Stimulated activated naive CD4-positive, alpha-beta T cell (primary cell): ENCODE data around the gene FBXO28.

ENCODE experiments used
- DNase-seq, 6 experiments: peaks; one replicate each; lab custom pipeline; 2025; lab: John Stamatoyannopoulos, UW

The FBXO28 gene

GRCh38 chr1:224157316-224157715 is 43.4 kb downstream of the FBXO28 start:
- DNase-seq, result no peak

- DNase-seq, result no peak
These were observed 45.6 kb downstream of the FBXO28 start for GRCh38 chr1:224159541-224159940.

GRCh38 chr1:224160171-224160682 is 46.3 kb downstream of the FBXO28 start:
- no peak for DNase-seq

- DNase-seq, result no peak
These were observed 48.9 kb downstream of the FBXO28 start for GRCh38 chr1:224162768-224163167.

- DNase-seq, result no peak
These were observed 49.4 kb downstream of the FBXO28 start for GRCh38 chr1:224163311-224163710.

- DNase-seq, result peak in 4 of 6 experiments; percentile 12 to 75 (median 66)
These were observed 55.0 kb downstream of the FBXO28 start for GRCh38 chr1:224168859-224169380.

GRCh38 chr1:224169718-224170270 is 55.9 kb downstream of the FBXO28 start:
- DNase-seq, result no peak

GRCh38 chr1:224170343-224170742 is 56.4 kb downstream of the FBXO28 start:
- no peak for DNase-seq

GRCh38 chr1:224170748-224171478 is 57.0 kb downstream of the FBXO28 start:
- DNase-seq, result peak in 5 of 6 experiments; percentile 8 to 63 (median 33)

GRCh38 chr1:224172229-224172628 is 58.3 kb downstream of the FBXO28 start:
- DNase-seq, result no peak

- no peak for DNase-seq
These were observed 59.6 kb downstream of the FBXO28 start for GRCh38 chr1:224173523-224173922.

GRCh38 chr1:224175617-224176016 is 61.7 kb downstream of the FBXO28 start:
- DNase-seq, result no peak

GRCh38 chr1:224177356-224177999 is 63.6 kb downstream of the FBXO28 start:
- DNase-seq, result no peak

GRCh38 chr1:224178894-224179293 is 65.0 kb downstream of the FBXO28 start:
- no peak for DNase-seq

- DNase-seq, result no peak
These were observed 67.0 kb downstream of the FBXO28 start for GRCh38 chr1:224180783-224181452.

- no peak for DNase-seq
These were observed 67.5 kb downstream of the FBXO28 start for GRCh38 chr1:224181453-224181810.

GRCh38 chr1:224182057-224182865 is 68.3 kb downstream of the FBXO28 start:
- peak; percentile 29 to 90 (median 61) for DNase-seq

- DNase-seq, result peak; percentile 78 to 90 (median 82)
These were observed 69.1 kb downstream of the FBXO28 start, which contains the start of gene DEGS1 for GRCh38 chr1:224182866-224183590. DEGS1 (plus strand) TSS chr1:224183240; CDS start chr1:224183337, 97 bp downstream.

GRCh38 chr1:224183591-224184312 is 69.8 kb downstream of the FBXO28 start:
- peak; percentile 33 to 74 (median 58) for DNase-seq

- no peak for DNase-seq
These were observed 71.3 kb downstream of the FBXO28 start for GRCh38 chr1:224185208-224185607.
